Activated gamma-delta T cell treated with anti-CD3 and anti-CD28 coated beads, Interleukin-2, amount 50 U/mL, for 16 hours (primary cell): ENCODE measurements around the gene ANXA11.
"Not testable (repeated sequence)": the region's sequence is repeated elsewhere in the genome, so short reads cannot be mapped to it uniquely, and the experiment has no call there.

Source experiments
- DNase-seq: peaks from one replicate; pipeline ENCODE4 v3.0.0-alpha.2; 2020; ENCODE audit warnings: low read depth

ANXA11 gene

DNA sequence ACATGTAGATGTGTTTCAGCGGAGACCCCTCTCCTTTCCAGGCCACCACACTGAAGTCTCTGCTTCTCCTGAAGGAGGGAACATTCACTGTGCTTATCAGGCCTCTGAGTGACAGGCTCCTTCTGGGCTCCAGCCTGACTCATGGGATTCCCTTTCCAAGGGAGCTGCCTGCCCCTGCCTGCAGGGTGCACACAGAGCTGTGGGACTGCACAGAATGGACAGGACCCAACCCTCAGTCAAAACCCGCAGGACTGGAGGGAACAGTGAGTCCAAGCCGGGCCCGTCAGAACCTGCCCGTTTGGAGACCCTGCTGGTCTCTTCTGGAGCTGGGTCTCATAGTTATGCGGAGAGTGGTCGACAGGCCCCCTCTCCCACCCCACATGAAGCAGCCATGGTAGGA lies 40.2 kb downstream of the ANXA11 start:
- no peak for DNase-seq

DNA sequence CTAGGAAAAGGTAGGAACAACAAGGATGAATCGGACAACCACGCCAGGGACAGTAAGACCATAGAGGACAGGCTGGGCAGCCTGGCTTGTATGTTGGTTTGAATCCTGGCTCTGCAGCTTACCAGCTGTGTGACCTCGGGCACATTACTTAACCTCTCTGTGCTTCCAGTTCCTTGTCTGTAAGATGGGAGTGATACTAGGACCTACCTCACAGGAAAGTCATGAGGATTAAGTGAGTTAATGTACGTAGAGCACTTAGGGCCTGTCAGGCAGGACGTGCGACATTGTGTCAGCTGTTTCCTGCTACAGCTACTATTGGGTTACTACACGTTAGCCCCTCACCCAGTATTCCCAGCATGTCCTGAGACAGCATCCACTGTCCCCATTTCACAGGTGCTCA lies 40.7 kb downstream of the ANXA11 start:
- DNase-seq, result no peak

DNA sequence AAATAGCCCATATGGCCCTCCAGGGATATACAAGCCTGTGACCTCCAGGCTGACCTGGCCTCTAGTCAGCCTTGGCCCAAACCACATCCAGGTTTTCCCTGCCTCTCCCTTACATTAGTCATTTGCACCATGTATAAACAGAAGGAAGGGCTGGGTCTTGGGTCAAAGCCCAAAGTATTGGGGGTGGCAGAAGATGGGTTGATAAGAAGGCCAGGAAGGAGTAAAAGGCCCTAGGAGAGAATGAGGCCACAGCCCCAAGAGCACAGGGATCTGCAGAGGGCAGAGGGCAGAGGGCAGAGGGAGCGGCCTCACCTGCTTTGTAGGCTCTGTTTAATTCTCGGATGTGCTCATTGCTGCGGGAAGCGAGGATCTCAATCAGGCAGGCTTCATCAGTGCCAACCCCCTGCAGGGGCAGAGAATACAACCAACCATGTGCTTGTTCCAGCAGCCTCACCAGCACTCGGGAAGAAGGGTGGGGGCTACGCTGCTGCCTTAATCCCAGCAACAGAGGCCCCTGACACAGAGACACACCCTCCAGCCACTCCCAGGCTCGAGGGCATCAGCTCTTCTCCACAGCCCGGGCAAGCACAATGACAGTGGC lies 41.5 kb downstream of the ANXA11 start:
- no peak for DNase-seq

DNA sequence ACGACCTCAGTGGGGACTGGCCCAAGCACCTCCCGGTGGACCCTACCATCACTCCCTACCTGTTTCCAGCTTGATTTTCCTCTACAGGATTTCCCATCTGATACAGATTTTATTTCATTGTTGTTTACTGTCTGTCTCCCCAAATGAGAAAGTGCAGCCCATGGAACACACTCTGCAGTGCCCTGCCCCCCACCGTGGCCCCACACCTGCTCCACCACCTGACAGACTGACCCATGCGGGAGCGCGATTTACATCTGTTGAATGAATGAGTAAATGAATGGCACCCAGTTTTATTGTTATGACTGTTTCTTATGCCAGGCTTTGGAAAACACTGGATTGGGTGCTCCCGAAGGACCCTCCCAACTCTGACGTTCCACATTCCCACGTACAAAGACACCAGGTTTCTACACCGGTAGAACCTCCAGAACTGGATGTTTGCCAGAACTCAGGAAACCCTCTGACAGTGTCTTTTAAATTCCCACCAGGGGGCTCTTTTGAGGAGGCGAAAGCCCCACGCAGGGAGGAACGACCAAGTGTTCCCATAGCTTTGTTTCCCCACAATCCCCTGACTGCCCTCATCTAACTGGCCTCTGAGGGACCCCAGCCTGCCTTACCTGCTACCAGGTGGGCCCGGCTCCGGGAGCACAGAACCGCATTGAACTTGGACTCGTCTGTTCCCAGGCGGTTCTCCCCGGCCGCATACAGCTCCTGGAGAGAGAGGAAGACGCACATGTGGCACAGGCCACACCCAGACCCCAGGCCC lies 43.8 kb downstream of the ANXA11 start:
- DNase-seq, result no peak

DNA sequence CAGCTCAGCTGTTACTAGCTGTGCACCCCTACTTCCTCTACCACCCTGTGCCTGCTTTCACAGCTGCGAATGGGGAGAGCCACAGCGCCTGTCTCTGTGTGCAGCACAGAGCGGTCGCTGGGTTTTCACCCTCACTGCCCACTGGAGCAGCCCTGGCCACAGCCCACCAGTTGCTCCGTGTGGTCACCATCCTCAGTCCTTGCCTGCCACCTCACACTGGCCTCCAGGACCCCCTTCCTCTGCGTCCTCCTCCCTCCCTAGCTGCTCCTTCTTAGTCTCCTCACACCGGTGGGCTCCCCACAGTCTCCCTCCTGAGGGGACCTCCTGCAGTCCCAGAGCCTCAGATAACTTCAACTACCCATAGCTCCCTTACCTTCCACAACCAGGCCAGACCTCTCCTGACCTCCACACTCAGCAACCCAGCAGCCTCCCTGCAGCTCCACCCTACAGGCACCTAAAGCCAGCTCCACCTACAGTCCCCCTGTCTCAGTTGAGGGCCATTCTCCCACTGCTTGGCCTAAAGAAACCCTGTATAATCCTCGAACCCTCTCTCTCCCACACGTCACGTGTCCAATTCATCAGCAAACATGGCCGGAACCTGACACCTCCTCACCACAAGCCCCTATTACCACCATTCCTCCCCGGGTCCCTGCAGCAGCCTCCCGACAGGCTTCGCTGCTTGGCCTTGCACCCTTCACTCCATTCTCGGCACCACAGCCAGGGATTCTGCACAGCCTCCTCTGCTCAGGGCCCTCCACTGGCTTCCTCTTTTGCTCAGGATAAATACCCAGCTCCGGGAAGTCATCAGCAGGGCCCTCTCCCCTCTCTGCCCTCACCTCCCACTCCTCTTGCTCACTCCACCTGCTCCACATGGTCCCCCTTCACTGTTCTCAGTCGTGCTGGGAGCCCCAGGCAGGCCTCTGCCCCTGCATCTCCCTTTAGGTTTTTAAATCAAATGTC lies 44.7 kb downstream of the ANXA11 start:
- no peak for DNase-seq

DNA sequence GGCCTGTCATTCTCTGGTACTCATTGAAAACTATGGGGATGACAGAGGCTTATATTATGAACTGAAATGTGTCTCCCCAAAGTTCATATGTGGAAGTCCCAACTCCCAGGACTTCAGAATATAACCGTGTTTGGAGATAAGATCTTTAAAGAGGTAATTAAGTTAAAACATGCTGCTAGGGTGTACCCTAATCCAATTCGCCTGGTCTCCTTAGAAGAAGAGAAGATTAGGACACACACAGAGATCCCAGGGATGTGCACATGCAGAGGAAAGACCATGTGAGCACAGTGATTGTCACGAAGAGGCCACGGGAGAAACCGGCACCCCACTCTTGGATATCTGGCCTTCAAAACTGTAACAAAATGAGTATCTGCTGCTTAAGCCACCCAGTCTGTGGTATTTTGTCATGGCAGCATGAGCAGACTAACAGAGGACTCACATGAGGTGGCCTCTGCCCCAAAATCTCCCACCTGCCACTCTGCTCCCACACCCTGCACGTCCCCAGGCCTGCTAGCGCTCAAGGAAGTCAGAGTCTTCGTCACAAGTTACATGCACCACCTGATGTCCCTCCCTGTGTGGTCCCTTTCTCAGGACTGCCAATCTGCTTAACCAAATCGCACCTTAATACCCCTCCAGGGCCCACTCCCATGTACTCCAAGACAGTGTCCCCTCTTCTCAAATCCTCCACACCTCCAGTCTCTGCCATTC lies 46.0 kb downstream of the ANXA11 start:
- no peak for DNase-seq

DNA sequence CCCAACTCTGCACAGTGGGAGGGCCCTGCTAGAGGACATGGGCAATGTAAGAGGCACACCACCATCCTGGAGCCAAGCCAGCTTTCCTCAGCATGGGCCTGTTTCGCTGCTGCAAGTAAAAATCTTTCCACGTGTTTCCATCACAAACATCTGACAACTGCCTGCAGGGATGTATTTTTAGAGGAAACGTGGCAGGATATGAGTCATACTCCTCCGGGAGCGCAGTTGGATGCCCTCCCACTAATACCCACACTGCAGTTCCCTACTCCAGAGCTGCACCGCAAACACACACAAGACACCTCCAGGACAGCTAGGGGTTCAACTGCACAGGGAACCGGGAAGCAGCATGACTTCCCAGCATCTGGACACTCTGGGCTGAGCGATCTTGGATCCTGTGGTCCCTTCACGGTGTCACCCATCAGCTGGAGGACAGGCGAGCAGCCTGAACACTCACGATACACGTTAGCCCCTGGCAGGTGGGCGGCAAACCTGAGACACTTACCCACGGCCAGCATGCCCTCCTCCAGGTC lies 46.7 kb downstream of the ANXA11 start:
- no peak for DNase-seq

DNA sequence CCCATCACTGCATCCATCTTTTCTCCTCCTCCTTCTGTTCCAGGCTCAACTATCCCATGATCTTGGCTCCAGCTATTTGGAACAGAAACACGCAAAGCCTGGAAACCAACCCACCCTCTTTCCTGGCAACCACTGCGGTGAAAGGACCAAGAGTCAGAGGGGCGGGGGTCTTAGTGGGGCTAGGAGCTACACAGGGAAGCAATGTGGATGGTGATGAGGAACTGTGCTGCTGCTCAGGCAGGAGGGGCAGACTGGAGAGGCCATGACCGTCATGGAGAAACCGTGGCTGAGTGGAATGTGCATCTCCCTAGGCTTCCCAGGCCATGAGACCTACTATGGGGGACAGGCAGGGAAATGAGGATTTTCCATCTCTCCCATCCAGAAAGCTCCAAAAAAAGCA lies 47.2 kb downstream of the ANXA11 start:
- DNase-seq, result no peak

DNA sequence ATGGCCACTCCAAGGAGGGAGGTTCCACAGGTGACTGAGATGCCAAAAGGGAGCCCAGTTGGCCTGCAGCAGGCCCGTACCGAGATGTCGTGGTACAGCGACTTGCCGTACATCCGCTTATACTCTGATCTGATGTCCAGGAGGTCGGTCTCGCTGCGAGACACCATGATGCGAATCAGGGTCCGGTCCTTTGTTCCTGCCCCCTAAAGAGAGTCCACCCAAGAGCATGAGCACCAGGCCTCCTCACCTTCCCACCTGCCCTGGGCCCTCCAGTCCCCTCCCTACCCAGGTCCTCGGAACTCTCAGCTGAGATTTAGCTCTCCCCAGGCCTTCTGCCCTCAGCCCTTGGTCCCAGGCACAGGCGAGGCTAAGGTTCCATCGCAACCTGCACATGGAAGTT lies 47.8 kb downstream of the ANXA11 start:
- no peak for DNase-seq

DNA sequence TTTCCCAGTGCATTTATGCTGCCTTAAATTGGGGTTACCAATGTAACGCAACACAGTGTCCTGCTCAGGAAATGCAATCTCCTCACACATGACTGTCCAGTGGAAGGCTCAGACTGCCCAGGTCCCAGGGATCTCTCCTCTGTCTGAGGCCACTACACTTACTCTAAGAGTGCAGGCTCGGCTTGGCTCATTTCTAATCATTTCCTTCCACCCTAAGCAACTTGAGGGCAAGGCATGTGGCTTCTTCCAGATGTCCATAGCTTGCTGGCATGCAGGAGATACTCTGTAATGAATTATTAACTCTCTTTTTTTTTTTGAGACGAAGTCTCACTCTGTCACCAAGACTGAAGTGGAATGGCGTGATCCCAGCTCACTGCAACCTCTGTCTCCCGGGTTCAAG lies 49.1 kb downstream of the ANXA11 start:
- DNase-seq, result no peak

DNA sequence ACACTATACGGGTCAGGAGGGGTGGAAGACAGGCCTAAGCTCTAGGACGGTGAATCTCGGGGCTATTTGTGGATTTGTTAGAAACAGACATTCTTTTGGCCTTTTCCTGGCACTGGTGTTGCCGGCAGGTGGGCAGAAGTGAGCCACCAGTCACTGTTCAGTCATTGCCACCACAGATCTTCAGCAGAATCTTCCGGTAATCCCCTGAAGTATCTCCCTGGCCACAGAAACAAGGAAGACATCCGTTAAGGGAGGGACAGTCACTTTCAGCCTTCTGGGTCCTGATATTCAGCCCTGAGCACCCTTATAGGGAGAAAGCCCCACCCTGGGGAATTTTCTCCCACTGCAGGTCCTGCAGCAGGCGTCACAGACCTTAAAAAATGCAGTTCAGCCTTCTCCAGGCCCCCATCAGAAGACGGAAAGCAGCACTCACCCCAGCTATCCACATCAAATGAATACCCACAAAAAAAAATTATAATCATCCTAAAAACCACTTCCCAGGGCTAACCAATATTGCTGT lies 49.6 kb downstream of the ANXA11 start:
- no peak for DNase-seq

DNA sequence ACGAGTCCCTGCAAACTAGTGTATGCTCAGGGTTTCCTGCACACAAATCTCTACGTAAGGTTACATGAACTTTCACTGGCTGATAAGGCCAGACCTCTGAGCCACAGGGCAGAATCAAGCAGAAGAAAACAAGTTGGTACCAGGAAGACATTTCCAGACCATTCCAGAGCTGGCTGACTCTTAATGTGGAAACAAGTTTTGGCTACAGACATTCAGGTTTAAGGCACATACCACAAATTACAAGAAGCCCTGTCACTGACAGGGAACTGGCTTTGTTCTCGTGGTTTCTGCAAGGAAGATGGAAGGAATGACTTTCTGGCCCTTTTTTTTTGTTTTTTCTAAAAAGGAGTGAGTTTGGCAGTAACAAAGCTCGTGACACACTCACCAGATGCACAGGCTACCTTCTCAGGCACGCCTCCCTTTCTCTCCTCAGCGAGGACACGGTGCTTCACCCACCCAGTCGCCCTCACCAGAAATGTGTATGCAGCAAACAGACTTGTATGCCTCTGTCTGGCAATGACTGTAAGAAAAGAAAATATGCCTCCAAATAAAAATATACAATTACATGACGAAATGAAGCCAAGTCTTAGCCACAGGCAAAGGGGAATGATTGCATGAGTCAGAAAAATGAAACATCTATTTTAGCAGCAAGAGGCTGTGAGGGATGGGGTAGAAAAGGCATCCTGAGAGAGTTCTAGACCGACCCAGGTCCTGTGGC lies 50.2 kb downstream of the ANXA11 start:
- DNase-seq, result no peak

DNA sequence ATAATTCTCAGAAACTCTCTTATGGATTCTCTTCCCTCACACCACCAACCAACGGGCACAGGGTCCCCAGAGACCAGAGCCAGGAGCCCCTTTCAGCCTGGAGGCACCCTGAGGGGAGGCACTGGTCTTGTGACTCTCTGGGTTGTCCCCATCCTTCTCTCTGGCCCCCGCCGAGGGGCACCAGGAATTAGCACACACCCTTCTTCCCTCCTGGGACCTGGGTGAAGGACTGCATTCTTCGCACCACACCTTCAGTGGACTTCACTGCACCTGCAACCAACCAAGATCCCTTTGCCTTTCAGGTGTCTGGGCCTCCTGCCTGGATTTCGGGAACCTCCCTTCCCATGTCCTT lies 50.7 kb downstream of the ANXA11 start:
- DNase-seq, result no peak

DNA sequence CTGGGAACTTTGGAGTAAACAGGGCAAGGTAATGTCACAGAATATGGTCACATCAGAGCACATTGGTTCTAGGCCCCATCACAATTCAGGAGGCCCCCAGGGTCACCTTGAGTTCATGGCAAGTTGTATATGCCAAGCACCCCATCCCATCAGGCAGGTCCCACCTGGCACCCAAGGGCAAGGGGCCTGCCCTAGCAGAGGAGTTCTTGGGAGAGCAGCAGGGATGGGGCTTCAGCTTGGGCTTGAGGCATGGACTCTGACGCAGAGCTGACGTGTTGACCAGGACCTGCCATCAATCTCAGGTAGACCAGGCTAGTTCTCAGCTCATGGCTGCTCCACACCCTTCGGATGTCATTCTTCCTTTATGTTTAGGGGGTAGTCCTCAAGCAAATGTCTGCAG lies 51.9 kb downstream of the ANXA11 start:
- DNase-seq, result no peak

DNA sequence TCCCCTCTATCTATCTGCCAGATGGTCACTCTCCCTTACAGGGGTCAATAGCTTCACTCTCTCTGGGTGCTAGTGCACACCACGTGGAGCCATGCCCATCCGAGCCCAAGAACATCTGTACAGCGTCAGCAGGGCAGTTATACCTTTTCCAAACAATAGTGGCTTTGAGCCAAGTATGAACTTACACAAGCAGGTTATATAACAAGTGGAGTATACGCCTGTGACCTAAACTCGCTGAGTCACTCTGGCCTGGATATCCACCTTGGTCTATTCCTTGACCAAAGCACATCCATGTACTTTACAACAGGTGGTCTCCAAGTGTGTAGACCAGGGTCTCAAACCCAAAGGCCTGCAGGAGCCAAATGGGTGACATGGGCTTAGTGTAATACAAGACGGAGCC lies 52.5 kb downstream of the ANXA11 start:
- DNase-seq, result no peak

DNA sequence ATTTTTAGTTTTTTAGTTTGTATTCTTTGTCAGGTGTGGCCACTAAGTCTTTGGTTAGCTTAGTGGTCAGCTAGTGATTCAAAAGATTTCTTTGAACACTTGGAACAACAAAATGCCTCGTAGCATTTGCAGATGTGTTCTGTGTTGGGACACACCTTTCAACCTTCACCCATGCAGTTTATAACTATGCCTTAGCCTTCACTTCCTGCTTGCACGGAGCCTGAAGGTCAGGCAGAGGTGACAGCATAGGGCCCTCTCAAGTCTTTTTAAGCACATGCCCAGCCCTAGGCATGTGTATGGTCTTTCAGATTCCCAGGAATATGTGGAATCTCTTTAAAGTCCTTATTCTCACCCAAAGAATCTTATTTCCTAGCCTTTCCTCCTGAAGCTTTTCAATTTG lies 55.2 kb downstream of the ANXA11 start:
- DNase-seq, result no peak

DNA sequence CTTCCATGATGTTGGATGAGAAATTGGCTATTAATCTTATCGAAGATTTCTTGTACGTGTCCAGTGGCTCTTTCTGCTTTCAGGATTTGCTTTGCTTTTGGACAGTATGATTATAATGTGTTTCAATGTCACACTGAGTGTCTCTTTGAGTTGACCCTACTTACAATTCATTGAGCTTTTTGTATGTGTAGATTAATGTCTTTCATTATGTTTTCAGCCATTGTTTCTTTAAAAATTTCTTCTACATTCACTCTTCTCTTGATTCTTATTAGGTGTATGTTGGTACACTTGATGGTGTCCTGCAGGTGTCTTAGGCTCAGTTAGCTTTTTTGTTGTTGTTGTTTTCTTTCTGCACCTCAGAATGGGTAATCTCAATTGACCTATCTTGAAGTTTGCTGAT lies 56.2 kb downstream of the ANXA11 start:
- DNase-seq, result no peak

DNA sequence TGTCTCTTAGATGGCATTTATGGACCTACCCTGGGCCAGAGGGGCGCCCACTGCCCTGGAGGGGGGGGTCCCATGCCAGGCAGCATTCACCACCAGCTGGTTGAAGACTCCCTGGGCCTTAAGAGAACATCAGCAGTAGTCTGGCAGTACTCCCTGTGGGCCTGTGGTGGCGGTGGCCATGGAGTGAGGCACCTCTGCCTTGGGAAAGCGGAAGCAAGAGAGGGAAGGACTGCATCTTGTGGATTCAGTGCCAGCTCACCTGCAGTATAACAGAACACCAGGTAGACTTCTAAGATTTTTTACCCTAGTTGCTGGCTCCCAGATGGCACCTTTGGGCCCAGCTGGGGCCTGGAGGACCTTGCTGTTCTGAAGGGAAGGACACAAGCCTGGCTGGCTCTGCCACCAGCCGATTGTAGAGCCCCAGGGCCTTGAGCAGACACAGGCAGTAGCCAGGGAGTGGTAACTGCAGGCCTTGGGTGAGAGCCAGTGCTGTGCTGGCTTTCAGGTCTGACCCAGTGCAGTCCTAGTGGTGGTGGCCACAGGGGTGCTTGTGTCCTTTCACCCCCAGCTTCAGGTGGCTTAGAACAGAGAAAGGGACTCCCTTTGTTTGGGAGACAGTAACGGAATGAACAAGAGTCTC lies 57.1 kb downstream of the ANXA11 start:
- no peak for DNase-seq

DNA sequence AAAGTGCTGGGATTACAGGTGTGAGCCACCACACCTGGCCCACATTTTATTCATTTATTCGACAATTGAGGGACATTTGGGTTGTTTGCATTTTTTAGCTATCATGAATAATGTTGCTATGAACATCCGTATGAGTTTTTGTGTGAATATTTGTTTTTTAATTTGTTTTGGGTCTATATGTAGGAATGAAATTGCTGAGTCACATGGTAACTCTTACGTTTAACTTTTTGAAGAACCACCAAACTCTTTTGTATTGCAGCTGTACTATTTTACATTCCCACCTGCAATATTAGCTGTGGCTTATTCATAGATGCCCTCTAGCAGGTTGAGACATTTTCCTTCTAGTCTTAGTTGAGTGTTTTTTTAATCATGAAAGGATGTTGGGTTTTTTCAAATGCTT lies 58.4 kb downstream of the ANXA11 start:
- no peak for DNase-seq

DNA sequence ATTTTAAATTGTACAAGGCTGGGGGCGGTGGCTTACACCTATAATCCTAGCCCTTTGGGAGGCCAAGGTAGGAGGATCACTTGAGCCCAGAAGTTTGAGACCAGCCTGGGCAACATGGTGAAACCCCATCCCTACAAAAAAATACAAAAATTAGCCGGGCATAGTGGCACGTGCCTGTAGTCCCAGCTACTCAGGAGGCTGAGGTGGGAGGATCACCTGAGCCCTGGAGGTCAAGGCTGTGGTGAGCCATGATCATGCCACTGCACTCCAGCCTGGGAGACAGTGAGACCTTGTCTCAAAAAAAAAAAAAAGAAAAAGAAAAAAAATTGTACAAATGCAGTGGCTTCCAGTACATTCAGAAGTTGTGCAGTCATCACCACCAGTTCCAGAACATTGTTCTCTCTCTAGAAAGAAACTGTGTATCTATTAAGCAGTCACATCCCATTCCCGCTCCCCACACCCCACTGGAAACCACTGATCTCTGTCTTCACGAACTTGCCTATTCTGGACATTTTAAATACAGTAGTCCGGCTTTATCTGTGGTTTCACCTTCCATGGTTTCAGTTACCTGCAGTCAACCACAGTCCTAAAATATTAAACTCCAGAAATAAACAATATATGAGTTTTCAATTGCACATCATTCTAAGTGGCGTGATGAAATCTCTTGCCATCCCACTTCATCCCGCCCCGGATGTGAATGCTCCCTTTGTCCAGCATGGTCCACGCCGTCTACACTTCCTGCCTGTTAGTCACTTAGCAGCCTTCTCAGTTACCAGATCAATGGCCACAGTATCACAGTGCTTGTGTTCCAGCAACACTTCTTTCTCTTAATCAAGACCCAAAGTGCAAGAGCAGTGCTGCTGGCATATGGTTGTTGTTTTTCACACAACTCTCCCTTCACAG lies 59.7 kb downstream of the ANXA11 start:
- DNase-seq, result not testable (repeated sequence)
